ENCODE results near the gene TRIM49.
"Not testable (repeated sequence)": the region's sequence is repeated elsewhere in the genome, so short reads cannot be mapped to it uniquely, and the experiment has no call there.

DNA sequence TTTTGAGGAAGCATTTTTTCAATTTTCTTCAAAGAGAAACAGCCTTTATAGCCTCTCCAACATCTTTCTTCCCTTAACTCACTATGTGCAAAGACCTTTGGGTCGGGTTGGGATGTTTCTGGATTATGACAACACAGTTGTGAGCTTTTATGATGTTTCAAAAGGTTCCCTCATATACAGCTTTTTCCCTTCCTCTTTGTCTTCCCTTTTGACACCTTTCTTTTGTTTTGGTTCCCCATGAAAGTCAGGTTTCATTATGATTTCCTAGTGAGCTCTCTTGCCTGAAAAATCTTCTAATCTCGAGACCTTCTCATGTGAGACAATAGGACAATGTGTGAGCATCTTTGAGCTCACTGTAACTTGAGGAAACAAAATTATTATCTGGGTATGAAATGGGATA lies 18.3 kb upstream of the TRIM49 start:
- TF ChIP-seq, protein P1, sequence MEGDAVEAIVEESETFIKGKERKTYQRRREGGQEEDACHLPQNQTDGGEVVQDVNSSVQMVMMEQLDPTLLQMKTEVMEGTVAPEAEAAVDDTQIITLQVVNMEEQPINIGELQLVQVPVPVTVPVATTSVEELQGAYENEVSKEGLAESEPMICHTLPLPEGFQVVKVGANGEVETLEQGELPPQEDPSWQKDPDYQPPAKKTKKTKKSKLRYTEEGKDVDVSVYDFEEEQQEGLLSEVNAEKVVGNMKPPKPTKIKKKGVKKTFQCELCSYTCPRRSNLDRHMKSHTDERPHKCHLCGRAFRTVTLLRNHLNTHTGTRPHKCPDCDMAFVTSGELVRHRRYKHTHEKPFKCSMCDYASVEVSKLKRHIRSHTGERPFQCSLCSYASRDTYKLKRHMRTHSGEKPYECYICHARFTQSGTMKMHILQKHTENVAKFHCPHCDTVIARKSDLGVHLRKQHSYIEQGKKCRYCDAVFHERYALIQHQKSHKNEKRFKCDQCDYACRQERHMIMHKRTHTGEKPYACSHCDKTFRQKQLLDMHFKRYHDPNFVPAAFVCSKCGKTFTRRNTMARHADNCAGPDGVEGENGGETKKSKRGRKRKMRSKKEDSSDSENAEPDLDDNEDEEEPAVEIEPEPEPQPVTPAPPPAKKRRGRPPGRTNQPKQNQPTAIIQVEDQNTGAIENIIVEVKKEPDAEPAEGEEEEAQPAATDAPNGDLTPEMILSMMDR (IDR thresholded peaks at IDR 0.05), result not testable (repeated sequence)
- not testable (repeated sequence) for TF ChIP-seq POLR2AphosphoS5, EP300, POLR2A (IDR thresholded peaks at IDR 0.05)

Measured in stomach (tissue), 4 donors.